Liver (tissue), 9 donors: ENCODE data around the gene KCNJ4. TPM values are rescaled to one million over a fixed set of nuclear protein-coding genes. Genes with fewer than 3 reads are reported as not detected.

Source experiments
- DNase-seq: peaks from one replicate; pipeline ENCODE4 v3.0.0-alpha.2; 2017; ENCODE audit warnings: low spot score
- H3K27ac ChIP-seq, 2 donors: one replicate each; pipeline ENCODE4 v1.7.0; 2013; ENCODE audit warnings: inconsistent platforms in 2 of 2, low read length in 2 of 2, control low read depth in 1 of 2, low read depth in 1 of 2, mild to moderate bottlenecking in 1 of 2
- H3K27me3 ChIP-seq, 4 donors: one replicate each; pipeline versions ENCODE4 v1.6.1 to v1.7.0; 2013; ENCODE audit warnings: low read length in 3 of 4, inconsistent platforms in 1 of 4, mild to moderate bottlenecking in 1 of 4, moderate library complexity in 1 of 4; ENCODE audit not compliant: control insufficient read depth in 4 of 4, insufficient read depth in 4 of 4
- H3K36me3 ChIP-seq, 4 donors: one replicate each; pipeline versions ENCODE4 v1.6.1 to v1.7.0; 2013; ENCODE audit warnings: low read length in 3 of 4, mild to moderate bottlenecking in 3 of 4, low read depth in 1 of 4, moderate library complexity in 1 of 4; ENCODE audit not compliant: control insufficient read depth in 4 of 4, insufficient read depth in 3 of 4
- H3K4me1 ChIP-seq, 4 donors: one replicate each; pipeline versions ENCODE4 v1.6.1 to v1.7.0; 2013; ENCODE audit warnings: low read length in 3 of 4, mild to moderate bottlenecking in 3 of 4, moderate library complexity in 1 of 4; ENCODE audit not compliant: control insufficient read depth in 4 of 4, insufficient read depth in 4 of 4
- H3K4me3 ChIP-seq, 3 donors: one replicate each; pipeline versions ENCODE4 v1.6.1 to v1.7.0; 2013; ENCODE audit warnings: low read length in 3 of 3, control low read depth in 1 of 3, low read depth in 1 of 3, mild to moderate bottlenecking in 1 of 3
- H3K9ac ChIP-seq, 2 donors: one replicate each; pipeline ENCODE4 v1.7.0; 2013; ENCODE audit warnings: low read length in 2 of 2, mild to moderate bottlenecking in 2 of 2, moderate library complexity in 2 of 2, control low read depth in 1 of 2, low read depth in 1 of 2
- H3K9me3 ChIP-seq, 4 donors: one replicate each; pipeline versions ENCODE4 v1.6.1 to v1.7.0; 2013; ENCODE audit warnings: low read length in 3 of 4; ENCODE audit not compliant: control insufficient read depth in 4 of 4
- EGR1 ChIP-seq, 2 donors: IDR thresholded peaks; 2 replicates each; pipeline ENCODE4 v1.6.1; 2016 to 2018; ENCODE audit warnings: antibody characterized with exemption in 2 of 2, low read depth in 2 of 2
- FOXA1 ChIP-seq: IDR thresholded peaks from 2 replicates; pipeline ENCODE4 v1.6.1; 2016; ENCODE audit warnings: antibody characterized with exemption
- FOXA2 ChIP-seq: IDR thresholded peaks from 2 replicates; pipeline ENCODE4 v1.6.1; 2016; ENCODE audit warnings: antibody characterized with exemption
- GABPA ChIP-seq, 2 donors: IDR thresholded peaks in 1 of 2; conservative IDR thresholded peaks in 1 of 2; 2 replicates each; pipeline ENCODE4 v1.6.1; 2016; ENCODE audit warnings: antibody characterized with exemption in 2 of 2, mild to moderate bottlenecking in 1 of 2, moderate library complexity in 1 of 2
- HNF4A ChIP-seq, 2 donors: conservative IDR thresholded peaks; 2 replicates each; pipeline ENCODE4 v1.6.1; 2016; ENCODE audit warnings: antibody characterized with exemption in 2 of 2, mild to moderate bottlenecking in 2 of 2
- JUND ChIP-seq, 2 donors: IDR thresholded peaks; 2 replicates each; pipeline ENCODE4 v1.6.1; 2016; ENCODE audit warnings: antibody characterized with exemption in 2 of 2
- NR2F2 ChIP-seq: IDR thresholded peaks from 2 replicates; pipeline ENCODE4 v1.6.1; 2016; ENCODE audit warnings: antibody characterized with exemption
- RAD21 ChIP-seq, 2 donors: IDR thresholded peaks; 2 replicates each; pipeline ENCODE4 v1.6.1; 2016; ENCODE audit warnings: antibody characterized with exemption in 2 of 2, mild to moderate bottlenecking in 2 of 2
- RXRA ChIP-seq, 2 donors: IDR thresholded peaks; 2 replicates each; pipeline ENCODE4 v1.6.1; 2017 to 2018; ENCODE audit warnings: antibody characterized with exemption in 2 of 2, mild to moderate bottlenecking in 1 of 2
- SP1 ChIP-seq: IDR thresholded peaks from 2 replicates; pipeline ENCODE4 v1.6.1; 2018; ENCODE audit warnings: antibody characterized with exemption, mild to moderate bottlenecking
- TAF1 ChIP-seq: conservative IDR thresholded peaks from 2 replicates; pipeline ENCODE4 v1.6.1; 2016; ENCODE audit warnings: antibody characterized with exemption, mild to moderate bottlenecking
- YY1 ChIP-seq: IDR thresholded peaks from 2 replicates; pipeline ENCODE4 v1.6.1; 2016; ENCODE audit warnings: antibody characterized with exemption, mild to moderate bottlenecking
- ZBTB33 ChIP-seq: IDR thresholded peaks from 2 replicates; pipeline ENCODE4 v1.6.1; 2016; ENCODE audit warnings: antibody characterized with exemption
- WGBS: extraction: QIAGEN DNeasy Blood & Tissue Kit; methylation state at CpG from one replicate; pipeline ENCODE4 v1.1.7; 2013; 5-methylcytosine and 5-hydroxymethylcytosine counted together
- polyA plus RNA-seq, 2 donors: library from polyadenylated mRNA; stranded (reverse) in 1 of 2; unstranded in 1 of 2; fragments of 200-250 nt in 1 of 2; fragments of >200 nt in 1 of 2; fragmentation: Nextera tagmentation in 1 of 2; extraction: Ambion mirVana in 1 of 2; gene quantifications; one replicate each; pipeline versions ENCODE4 v1.2.1 to v1.2.3, GENCODE V29; 2013 to 2015
- total RNA-seq, 2 donors: library from RNA; depleted of rRNA; stranded (reverse); fragments of >200 nt; gene quantifications; one replicate each; pipeline ENCODE4 v1.2.3, GENCODE V29; 2014
- TF ChIP-seq, protein P1 (sequence below): IDR thresholded peaks from 2 replicates; pipeline ENCODE4 v1.6.1; 2016; ENCODE audit warnings: antibody characterized with exemption
- TF ChIP-seq, protein P2 (sequence below): fragments of 150-350 bp; IDR thresholded peaks from 2 replicates; pipeline ENCODE4 v1.5.1; 2017; ENCODE audit warnings: improper control_type of control experiment, low read depth, low read length; ENCODE audit not compliant: missing input control
- TF ChIP-seq, protein P3 (sequence below): IDR thresholded peaks from 2 replicates; pipeline ENCODE4 v1.6.1; 2016; ENCODE audit warnings: antibody characterized with exemption, mild to moderate bottlenecking
- TF ChIP-seq, protein P4 (sequence below): IDR thresholded peaks from 2 replicates; pipeline ENCODE4 v1.6.1; 2016; ENCODE audit warnings: antibody characterized with exemption
- donor health status: healthy.
- donor health status: healthy.
- donor health status: healthy.
- donor health status: healthy.
- donor health status: healthy.

KCNJ4 gene
- total and polyA plus RNA-seq, 4 donors: 0.05 TPM; not detected in 3

DNA sequence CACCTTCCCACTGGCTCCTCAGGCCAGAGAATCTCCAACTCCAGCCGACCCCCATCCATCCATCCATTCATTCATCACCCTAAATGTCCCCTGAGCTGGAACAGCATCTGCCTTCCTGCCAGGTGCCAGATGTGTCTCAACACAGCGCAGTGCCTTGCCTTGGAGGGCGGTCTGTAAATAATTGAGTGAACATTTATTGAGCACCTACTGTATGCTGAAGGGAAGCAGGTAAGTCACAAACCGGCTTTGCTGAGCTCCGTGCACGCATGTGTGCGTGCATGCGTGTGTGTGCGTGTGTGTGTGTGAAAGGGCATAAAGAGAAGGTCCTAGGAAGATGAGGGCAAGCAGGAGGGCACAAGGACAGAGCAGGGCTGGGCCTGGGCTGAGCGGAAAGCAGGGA is 10.2 kb downstream of the KCNJ4 start:
- H3K9me3 ChIP-seq: no peaks in the 10 kb centered on the region
- no peaks in the 10 kb centered on the region for H3K36me3 ChIP-seq
- no peak overlapping the region for H3K4me3 ChIP-seq
- 92% methylated on average over 10 of the region's 10 CpGs for WGBS
- H3K4me1 ChIP-seq: no peaks in the 10 kb centered on the region
- DNase-seq: no peak
- H3K9ac ChIP-seq: no peak overlapping the region
- no peaks in the 10 kb centered on the region for H3K27me3 ChIP-seq
- TF ChIP-seq, protein P1, sequence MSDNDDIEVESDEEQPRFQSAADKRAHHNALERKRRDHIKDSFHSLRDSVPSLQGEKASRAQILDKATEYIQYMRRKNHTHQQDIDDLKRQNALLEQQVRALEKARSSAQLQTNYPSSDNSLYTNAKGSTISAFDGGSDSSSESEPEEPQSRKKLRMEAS: no peak
- TF ChIP-seq TAF1 (no peak), YY1 (no peak), EGR1 (IDR thresholded peaks at IDR 0.05; ENCODE audit: low read depth in 2 of 2) (no peak), RXRA (IDR thresholded peaks at IDR 0.05) (no peak), ZBTB33 (no peak), HNF4A (conservative IDR thresholded peaks at IDR 0.05) (no peak), FOXA2 (no peak), NR2F2 (no peak), RAD21 (IDR thresholded peaks at IDR 0.05) (no peak), SP1 (no peak)
- TF ChIP-seq, protein P2, sequence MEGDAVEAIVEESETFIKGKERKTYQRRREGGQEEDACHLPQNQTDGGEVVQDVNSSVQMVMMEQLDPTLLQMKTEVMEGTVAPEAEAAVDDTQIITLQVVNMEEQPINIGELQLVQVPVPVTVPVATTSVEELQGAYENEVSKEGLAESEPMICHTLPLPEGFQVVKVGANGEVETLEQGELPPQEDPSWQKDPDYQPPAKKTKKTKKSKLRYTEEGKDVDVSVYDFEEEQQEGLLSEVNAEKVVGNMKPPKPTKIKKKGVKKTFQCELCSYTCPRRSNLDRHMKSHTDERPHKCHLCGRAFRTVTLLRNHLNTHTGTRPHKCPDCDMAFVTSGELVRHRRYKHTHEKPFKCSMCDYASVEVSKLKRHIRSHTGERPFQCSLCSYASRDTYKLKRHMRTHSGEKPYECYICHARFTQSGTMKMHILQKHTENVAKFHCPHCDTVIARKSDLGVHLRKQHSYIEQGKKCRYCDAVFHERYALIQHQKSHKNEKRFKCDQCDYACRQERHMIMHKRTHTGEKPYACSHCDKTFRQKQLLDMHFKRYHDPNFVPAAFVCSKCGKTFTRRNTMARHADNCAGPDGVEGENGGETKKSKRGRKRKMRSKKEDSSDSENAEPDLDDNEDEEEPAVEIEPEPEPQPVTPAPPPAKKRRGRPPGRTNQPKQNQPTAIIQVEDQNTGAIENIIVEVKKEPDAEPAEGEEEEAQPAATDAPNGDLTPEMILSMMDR: no peak
- H3K27ac ChIP-seq: no peak overlapping the region

GRCh38 chr22:38443628-38444521 is 11.1 kb downstream of the KCNJ4 start:
- no peak overlapping the region for H3K9ac ChIP-seq
- no peaks in the 10 kb centered on the region for H3K9me3 ChIP-seq
- H3K27ac ChIP-seq: no peak overlapping the region
- H3K36me3 ChIP-seq: no peaks in the 10 kb centered on the region
- DNase-seq: no peak
- no peak overlapping the region for H3K4me3 ChIP-seq
- TF ChIP-seq, protein P2: no peak
- TF ChIP-seq HNF4A (conservative IDR thresholded peaks at IDR 0.05) (no peak), SP1 (no peak), FOXA2 (no peak), NR2F2 (no peak), GABPA (IDR thresholded peaks at IDR 0.05 in 1 of 2, conservative IDR thresholded peaks at IDR 0.05 in 1 of 2) (no peak), RXRA (IDR thresholded peaks at IDR 0.05) (no peak), ZBTB33 (no peak), RAD21 (IDR thresholded peaks at IDR 0.05) (no peak), EGR1 (IDR thresholded peaks at IDR 0.05; ENCODE audit: low read depth in 2 of 2) (no peak), JUND (IDR thresholded peaks at IDR 0.05) (no peak), TAF1 (no peak), FOXA1 (no peak)
- TF ChIP-seq, protein P3, sequence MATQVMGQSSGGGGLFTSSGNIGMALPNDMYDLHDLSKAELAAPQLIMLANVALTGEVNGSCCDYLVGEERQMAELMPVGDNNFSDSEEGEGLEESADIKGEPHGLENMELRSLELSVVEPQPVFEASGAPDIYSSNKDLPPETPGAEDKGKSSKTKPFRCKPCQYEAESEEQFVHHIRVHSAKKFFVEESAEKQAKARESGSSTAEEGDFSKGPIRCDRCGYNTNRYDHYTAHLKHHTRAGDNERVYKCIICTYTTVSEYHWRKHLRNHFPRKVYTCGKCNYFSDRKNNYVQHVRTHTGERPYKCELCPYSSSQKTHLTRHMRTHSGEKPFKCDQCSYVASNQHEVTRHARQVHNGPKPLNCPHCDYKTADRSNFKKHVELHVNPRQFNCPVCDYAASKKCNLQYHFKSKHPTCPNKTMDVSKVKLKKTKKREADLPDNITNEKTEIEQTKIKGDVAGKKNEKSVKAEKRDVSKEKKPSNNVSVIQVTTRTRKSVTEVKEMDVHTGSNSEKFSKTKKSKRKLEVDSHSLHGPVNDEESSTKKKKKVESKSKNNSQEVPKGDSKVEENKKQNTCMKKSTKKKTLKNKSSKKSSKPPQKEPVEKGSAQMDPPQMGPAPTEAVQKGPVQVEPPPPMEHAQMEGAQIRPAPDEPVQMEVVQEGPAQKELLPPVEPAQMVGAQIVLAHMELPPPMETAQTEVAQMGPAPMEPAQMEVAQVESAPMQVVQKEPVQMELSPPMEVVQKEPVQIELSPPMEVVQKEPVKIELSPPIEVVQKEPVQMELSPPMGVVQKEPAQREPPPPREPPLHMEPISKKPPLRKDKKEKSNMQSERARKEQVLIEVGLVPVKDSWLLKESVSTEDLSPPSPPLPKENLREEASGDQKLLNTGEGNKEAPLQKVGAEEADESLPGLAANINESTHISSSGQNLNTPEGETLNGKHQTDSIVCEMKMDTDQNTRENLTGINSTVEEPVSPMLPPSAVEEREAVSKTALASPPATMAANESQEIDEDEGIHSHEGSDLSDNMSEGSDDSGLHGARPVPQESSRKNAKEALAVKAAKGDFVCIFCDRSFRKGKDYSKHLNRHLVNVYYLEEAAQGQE: no peak
- TF ChIP-seq, protein P4, sequence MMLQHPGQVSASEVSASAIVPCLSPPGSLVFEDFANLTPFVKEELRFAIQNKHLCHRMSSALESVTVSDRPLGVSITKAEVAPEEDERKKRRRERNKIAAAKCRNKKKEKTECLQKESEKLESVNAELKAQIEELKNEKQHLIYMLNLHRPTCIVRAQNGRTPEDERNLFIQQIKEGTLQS: no peak
- TF ChIP-seq, protein P1: no peak
- WGBS: 62% methylated on average over 21 of the region's 21 CpGs
- no peaks in the 10 kb centered on the region for H3K27me3 ChIP-seq
- H3K4me1 ChIP-seq: no peaks in the 10 kb centered on the region
